HG03159 (cell line): Measurements from ENCODE around the gene PLPPR2.
"Not testable (repeated sequence)": the region's sequence is repeated elsewhere in the genome, so short reads cannot be mapped to it uniquely, and the experiment has no call there.

Experiments
- ATAC-seq: cut with Tn5 transposase; IDR thresholded peaks from one replicate; pipeline ENCODE4 v1.9.1; 2021; ENCODE audit warnings: mild to moderate bottlenecking, moderate library complexity; ENCODE audit not compliant: unreplicated experiment

PLPPR2 gene

GRCh38 chr19:11339254-11340098 lies 15.8 kb upstream of the PLPPR2 start, which contains the start of gene RAB3D:
RAB3D (minus strand) TSS chr19:11339657; CDS start chr19:11337399, 2,258 bp downstream.
- peak; percentile 63 for ATAC-seq

GRCh38 chr19:11340099-11340467 lies 15.1 kb upstream of the PLPPR2 start:
- ATAC-seq: not testable (repeated sequence)

GRCh38 chr19:11342429-11342828 lies 12.8 kb upstream of the PLPPR2 start:
- ATAC-seq: no peak

- no peak for ATAC-seq
Measured at GRCh38 chr19:11345122-11345803, 10.0 kb upstream of the PLPPR2 start.

- peak; percentile 83 for ATAC-seq
Measured at GRCh38 chr19:11346104-11346940, 8.9 kb upstream of the PLPPR2 start, which contains the start of the genes CCDC159 and TMEM205. CCDC159 (plus strand) TSS chr19:11346519; CDS start chr19:11346607, 88 bp downstream. TMEM205 (minus strand) TSS chr19:11346268; CDS start chr19:11345619, 649 bp downstream.

GRCh38 chr19:11347546-11348039 lies 7.6 kb upstream of the PLPPR2 start:
- no peak for ATAC-seq

GRCh38 chr19:11349171-11349570 lies 6.1 kb upstream of the PLPPR2 start:
- no peak for ATAC-seq

- not testable (repeated sequence) for ATAC-seq
Measured at GRCh38 chr19:11354102-11354501, 1.1 kb upstream of the PLPPR2 start.

GRCh38 chr19:11356074-11356397 lies 804 bp downstream of the PLPPR2 start:
- ATAC-seq: no peak

GRCh38 chr19:11356676-11357550 lies 1.7 kb downstream of the PLPPR2 start:
- no peak for ATAC-seq

GRCh38 chr19:11359421-11359820 lies 4.2 kb downstream of the PLPPR2 start:
- ATAC-seq: no peak

- no peak for ATAC-seq
Measured at GRCh38 chr19:11361037-11361770, 6.0 kb downstream of the PLPPR2 start.

- ATAC-seq: no peak
Measured at GRCh38 chr19:11361771-11362731, 6.8 kb downstream of the PLPPR2 start.

- no peak for ATAC-seq
Measured at GRCh38 chr19:11363881-11364280, 8.6 kb downstream of the PLPPR2 start.

GRCh38 chr19:11364296-11364904 lies 9.2 kb downstream of the PLPPR2 start:
- ATAC-seq: no peak

- ATAC-seq: no peak
Measured at GRCh38 chr19:11364935-11365334, 9.7 kb downstream of the PLPPR2 start.

GRCh38 chr19:11365557-11366117 lies 10.4 kb downstream of the PLPPR2 start:
- ATAC-seq: no peak
